SIG-M5 treated with dmso at 0.1 percent for 504 hours (cell line): ENCODE results near the gene ERBB4.
A peak's percentile ranks its signal among the peaks of the same experiment; 100 is the strongest.

ENCODE experiments used
- DNase-seq: peaks from one replicate; lab custom pipeline; 2025; ENCODE audit not compliant: unreplicated experiment; lab: John Stamatoyannopoulos, UW

Gene ERBB4

DNA sequence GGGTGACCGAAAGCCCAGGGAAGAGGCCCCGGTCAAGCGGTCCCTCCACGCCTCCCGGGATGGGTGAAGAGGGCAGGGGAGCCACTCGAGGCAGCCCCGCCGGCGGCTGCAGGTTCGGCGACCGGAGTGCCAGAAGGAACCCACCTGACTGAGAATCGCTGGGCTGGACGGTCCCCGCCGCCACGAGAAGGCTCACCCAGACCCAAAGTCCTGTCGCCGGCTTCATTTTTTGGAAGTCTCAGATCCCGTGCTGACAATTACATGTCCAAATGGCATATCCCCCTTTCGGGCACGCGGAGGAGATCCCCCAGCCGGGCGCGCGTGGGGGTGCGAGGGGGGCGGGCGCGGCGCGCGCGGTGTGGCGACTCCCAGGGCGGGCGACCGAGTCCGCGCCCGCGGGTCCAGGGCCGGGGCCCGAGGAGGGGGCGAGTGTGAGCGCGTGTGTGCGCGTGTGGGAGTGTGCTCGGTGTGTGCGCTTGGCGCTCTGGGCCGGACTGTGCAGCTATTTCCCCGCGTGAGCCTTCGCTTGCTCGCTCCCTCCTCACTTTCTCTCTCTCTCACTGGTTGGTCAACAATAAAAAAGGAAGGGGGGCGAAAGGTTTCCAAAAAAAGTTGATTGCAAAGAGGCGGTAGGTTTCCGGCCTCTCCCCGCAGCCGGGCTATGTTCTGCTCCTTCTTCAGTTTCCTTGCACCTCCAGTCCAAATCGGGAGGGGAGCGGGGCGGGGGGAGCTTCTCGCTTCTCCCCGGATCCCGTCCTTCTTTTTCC, at the start of gene ERBB4:
TSS of gene ERBB4 (minus strand) at position 498 of the 767 bp plus-strand sequence. CDS start at position 226, 272 bp downstream.
- DNase-seq, result no peak

DNA sequence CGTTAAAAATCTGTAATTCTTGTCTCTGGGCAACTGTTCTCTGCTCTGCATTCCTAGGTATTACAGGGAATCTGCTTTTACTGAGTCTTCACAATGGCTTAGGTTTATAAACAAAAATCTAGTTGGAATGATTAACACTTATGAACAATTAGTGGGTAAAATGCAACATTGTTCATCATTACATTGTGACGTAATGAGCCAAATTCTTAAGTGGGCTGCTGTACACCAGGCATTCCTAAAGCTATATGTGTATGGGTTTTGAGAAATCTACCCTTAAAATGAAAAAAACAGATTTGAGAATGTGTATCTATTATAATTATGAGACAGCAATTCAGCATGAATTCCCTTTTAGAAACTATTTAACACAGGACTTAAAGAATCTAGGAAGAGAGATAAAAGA, 41.5 kb upstream of the ERBB4 start:
- no peak for DNase-seq

DNA sequence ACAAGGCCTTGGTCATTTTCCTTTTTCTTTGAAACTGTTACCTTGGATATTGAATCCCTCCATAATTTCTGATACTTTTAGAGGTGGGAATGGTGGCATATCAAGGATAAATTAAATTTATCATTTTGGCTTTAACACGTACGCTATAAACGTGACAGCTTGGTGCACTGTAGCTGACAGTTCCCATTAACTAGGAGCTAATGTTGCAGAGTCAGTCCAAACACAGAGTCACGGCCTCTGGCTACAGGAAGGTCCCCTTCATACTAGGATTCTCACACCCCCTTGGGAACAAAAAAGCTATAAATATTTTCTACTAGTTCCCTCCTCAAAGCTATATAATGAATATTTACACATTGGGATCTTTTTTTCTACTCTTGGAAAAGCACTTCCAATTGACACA, 17.7 kb upstream of the ERBB4 start:
- no peak for DNase-seq

DNA sequence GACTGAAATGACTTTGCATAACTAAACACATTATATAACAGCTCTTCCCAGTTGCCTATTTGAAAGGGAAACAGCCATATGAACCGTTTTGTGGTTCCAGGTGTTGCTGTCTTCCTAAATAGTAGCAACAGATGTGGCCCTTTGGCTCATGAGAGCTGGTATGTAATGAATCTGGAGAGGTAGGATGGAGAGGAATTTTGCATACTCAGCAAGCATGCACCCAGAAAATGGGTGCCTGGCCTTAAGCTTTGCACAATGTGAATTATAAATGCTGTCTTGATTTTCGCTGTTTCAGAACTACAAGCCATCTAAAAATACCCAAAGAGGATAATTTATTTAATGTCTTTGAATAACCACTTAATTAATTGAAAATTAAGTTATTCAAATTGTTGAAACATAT, 15.6 kb upstream of the ERBB4 start:
- DNase-seq, result no peak

DNA sequence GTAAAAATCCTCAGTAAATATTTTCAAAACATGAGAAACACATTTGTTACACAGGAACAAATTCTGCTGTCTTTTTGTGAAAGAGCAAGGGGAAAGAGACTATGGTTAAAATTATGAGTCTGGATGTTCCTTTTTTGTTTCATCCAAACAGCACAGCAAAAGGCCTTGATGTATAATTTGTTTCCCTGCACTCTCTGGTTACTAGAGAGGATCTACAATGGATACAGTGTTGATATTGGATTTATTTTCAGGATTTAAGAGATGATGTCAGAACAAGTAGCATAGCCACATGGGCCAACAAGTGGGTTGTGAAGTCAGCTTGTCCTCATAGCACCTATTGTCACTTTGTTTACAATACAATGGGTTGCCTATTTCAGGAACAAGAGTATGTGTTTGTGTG, 11.3 kb upstream of the ERBB4 start:
- no peak for DNase-seq

DNA sequence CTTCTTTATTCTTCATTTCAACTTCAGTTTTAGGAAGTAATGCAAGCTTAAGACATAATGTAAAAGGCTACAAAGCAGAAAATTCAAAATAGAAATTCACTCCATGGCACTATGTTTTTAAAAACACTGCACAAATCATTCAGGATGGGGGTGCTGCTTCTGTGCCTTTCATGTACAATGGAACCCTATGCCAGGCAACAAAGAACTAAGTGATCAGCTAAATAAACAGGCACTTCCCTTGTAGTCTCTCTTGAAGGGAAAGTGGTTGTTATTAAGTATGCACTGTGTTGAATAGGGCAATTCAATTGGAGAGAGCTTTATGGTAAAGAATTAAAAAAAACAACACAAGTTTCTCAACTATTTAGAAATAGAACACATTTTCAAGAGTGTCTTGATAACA, 10.9 kb upstream of the ERBB4 start:
- no peak for DNase-seq

DNA sequence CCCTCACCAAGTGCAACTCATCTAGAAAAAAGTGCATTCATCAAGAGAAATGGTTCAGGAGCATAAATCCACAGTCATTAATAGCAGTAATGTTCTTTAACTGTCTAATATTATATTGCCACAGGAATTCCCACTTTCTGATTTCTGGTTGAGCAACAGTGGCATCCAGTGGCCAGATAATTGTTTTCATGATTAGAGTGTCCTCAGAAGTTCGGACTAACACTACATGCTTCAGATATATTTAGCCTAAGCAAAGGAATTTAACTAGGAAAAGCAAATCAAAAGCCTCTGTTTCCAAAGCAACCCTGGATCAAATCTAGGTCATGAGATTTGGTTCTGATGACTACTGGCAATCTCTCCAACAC, 9.8 kb upstream of the ERBB4 start:
- no peak for DNase-seq

DNA sequence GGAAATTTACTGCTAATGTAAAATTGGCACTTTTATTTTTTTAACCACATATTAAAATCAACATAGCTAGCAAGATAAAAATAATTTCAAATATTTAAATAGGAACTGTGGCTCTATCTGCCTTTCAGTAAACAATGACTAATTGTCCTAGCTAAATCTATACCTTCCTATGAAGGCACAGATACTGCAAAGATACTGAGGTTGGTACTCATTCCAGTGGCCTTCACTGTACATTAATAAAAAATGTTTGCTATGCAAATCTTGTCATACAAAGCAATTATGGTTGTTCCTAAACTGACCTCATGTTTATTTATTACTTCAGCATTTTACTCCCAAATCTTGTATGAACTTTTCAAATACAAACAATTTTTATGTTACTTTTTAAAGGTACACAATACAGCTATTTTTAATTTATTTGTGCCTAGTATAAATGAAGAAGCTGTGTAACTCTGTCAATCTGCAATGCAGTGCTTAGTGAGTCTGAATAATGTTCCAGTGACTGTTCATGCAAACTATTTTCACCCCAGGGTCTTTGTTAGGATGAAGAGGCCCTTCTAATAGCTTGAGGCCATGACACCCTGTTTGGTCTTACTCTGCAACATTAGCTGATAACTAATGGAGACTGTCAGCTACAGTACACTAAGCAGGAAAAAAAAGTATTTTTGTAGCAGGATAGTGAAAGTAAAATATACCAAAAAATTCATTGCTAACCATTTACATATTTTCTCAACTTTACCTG, 9.3 kb upstream of the ERBB4 start:
- no peak for DNase-seq

DNA sequence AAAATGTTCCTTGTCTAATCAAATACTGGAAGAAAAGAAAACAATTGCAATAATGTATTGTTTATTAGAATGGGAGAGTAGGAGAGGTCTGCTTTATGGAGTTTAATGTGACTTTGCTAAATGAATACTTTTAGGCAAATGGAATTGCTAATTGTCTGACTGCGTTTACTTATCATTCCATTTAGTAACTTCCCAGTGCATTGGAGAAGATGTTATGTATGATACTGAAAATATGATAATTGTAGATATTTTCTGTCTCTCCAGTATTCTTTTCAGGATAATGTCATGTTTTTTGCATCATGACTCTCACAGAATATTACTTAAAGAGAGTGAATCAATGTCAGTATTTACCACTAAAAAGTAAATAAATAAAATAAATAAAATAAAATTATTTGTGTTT, 8.1 kb upstream of the ERBB4 start:
- DNase-seq, result no peak

DNA sequence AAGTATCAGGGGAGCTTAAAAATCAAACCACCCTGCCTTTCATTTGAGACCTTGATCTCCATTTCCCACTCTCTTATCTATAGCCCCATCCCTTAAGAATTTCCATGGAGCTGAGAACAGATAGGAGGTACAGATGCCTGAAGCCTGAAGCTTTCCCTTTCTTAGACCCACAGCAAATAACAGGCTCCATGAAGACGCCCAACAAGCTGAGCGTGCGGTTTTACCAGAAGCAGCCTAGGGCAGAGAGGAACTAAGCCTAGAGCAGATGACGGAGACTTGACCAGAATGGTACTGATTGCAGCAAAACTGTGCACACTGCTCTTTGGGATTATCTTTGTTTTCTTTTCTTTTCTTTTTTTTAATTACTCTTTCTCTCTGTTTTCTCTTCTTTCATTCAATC, 1.7 kb upstream of the ERBB4 start:
- peak; percentile 9 for DNase-seq

DNA sequence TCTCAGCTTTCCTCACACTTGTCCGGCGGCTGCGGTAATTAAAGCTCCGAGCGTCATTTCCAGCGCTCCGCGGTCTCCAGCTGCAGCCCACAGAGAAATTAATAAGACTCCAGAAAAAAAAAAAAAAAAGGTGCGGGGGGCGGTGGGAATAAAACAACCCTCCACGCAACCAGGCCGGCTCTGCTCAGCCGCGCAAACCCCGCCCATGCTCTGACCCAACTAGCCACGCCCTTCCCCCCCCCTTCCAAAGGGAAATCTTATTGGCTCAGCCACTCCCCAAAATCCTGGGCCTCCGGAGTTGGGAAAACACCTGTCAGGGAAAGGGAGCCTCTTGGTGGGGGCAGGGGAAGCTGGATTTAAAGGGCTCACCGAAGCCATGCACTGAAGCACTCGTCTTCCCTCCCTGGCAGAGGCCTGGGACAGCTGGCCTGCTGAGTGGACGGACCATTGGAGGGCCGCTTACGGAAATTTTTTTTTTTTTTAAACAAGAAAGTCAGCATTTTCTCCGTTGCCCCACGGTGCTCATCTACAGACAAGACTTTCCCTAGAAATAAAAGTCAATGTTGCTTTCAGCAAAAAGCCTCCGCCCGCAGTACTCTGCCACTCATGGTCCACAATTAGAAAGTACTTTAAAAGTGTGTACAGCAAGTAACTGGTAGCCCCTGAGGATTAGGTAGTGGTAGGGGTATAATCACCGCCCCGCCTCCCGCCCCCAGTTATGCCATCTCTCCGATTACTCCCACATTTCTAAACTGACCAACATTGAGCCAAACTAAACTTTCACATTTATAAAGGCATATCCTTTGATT, 674 bp upstream of the ERBB4 start:
- DNase-seq, result no peak

DNA sequence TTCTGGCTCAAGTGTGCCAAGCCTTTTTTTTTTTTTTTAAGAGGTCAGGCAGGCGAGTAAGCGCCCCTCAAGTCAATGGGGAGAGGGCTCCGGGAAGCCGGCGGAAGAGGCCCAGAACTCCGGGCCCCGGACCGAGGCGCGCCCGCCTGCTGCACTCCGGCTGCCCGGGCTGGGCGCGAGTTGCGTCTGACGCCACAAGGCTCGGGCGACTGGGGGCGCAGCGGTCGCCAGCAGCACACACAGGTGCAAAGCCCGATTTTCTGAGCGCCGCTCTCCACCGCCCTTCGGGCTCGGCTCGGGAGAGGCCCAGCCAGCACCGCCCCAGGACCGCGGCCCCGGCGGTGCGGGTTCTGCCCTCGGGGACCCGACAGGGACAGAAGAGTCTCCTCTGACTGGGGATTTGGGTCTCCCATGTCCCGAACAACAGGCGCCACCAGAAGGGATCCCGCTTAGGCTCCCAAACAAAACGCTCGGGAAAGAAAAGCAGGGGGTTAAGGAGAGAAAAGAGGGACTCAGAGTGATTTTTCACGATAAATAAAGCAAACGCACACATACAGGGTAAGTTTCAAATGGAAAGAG, 787 bp downstream of the ERBB4 start:
- no peak for DNase-seq

DNA sequence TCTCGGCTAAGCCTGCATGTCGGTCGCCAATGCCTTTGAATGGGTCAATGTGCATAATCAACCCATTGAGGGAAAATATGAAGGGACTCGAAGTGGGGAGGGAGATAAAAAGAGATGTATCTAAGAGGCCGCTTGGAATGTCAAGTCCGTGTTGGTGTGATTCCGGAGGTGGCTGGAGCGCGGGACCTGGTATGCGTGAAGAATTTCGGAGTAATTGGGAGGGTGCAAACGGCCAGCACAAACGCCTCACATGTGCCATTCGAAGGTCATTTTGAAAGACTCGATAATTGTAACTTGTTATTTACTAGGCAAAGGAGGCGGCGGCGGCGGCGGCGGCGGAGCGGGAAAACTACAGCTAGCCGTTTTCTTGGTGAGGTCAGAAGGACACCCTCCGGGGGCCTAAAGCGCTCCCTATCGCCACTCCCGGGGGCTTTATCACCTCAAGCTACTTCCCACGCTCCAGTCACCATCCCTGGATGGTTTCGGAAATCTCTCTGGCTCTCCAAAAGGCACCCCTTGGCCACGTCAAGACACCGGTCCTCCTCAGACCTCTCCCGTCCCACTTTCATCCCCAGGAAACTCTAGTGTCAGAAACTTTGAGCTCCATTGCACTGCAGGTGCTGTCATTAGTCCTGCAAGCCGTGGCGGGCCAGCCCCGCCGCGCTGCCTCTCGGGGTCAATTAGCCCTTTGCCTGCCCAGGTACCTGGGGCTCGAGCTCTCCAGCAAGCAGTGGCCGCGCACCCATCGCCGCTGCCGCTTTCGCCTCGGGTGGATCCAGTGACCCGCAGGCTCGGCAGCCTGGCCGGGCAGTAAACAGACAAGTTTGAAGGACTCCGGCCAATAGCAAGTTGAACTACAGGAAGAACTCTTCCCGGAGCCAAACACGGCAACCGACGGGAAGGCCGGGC, 1.5 kb downstream of the ERBB4 start:
- no peak for DNase-seq

DNA sequence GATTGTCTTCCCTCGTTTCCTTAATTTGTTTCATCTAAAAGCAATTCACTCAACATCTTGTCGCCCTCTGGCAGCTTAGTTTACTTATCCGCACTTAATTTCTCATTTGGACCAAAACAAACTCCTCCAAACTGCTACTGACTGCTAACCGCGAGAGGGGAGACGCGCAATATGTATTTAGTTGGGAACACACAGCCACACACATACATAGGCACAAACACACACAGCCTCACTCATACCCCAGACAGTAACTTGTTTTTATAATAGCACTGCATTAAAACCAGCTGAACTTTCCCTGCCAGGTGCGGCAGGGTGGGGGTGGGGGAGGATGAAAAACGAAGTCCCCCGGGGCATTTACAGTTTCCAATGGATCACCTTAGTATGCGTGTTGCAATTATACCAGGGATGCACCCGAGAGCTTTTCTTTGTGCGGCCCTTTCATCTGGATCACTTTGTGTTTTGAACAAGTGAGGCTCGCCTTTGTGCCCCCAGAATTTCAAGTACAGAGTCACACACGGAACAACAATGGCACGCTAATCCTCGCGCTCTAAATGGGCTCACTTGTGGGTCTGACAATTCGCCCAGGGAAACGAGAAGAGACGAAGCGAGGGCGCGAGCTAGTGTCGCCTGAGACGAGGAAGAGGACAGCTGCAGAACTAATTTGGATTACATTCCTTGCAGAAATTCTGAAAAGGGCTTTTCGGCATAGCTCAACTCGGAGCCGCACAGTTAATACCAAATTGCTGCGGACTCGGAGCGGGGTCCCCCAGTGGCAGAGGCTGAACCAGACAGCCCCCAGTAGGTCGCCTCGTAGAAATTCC, 2.4 kb downstream of the ERBB4 start:
- no peak for DNase-seq

DNA sequence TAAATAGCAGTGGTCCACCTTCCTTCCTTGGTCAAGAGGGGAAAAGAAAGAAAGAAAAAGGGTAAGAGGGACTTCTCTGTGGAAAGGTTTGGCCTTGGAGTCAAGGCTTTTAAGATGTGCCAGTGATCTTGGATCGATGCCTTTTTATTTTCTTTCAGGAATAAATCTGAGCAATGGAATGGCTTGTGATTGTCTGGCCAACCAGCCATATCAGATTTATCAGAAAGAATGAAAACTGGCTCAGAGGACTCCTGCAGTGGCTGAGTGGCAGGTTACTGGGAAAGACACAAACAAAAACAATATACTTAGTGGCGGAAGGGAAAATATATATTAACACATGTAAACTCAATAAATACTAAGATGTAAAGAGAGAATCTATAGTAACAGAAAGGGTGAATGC, 4.3 kb downstream of the ERBB4 start:
- DNase-seq, result no peak

DNA sequence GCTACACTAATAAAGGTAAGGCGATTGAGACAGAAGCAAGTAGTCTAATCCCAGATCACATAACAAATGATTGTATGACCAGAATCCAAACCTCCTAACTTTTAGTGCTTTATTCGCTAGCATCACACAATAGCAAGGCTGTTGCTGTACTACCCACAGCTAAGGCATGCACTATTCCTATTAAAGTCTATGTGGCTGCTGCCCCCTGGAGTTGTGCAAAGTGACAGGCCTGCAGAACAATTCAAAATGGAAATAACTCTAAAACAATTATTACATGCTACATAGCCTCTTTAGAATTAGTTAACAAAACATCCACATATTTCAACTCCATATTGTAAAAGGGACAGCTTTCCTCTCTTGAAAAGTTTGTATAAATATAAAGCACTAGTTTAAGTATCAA, 6.0 kb downstream of the ERBB4 start:
- no peak for DNase-seq

DNA sequence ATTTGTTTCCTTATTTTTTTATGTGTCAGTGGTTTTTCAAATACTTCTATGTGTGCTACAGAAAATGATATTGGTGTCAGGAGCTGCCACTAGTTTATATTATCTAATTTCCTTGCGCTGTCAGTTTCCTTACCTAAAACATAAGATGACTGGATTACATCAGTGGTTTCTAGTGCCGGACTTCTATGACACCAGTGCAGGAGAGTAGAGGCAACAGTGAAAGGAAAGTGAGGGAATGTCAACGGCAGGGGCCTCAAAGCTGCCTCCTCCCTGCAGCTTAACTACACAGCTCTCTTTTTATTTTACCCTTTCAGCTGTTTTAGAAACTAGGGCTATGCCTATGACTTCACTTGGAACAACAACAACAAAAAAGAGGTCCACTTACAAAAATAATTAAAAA, 6.5 kb downstream of the ERBB4 start:
- DNase-seq, result no peak

DNA sequence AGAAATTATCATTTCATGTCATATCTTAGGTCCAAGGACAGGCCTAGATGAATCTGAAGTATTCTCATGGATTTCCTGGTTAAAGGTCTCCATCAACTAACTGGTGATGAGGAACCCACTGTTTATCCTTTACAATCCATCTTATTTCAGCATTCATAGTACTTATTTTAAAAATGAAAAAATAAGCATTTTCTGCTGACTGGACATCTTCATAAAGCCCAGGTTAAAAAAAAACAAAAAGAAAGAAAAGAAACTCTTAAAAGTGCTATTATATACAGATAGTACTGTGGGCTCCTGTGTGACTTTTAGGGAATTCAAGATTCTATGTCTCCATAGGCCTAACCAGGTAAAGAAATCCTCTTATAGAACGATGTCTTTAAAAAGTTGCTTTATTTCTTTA, 7.1 kb downstream of the ERBB4 start:
- no peak for DNase-seq

DNA sequence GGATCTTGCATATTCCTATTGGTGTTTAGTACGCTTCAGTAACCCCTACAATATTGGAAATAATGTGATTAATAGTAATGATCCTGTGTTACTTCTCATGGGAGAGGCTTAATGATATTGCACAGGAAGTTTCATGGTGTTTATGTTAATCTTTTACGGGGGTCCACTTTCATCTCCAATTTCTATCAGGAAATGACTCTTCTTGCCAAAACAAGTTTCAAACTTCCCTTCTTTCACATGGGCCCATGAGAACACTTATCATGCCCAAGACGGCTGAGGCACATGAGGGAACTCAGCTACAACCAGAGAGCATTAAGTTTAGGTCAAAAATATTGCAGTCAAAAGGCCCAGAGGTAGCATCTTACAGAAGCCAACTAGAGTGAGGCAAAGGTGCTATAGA, 7.6 kb downstream of the ERBB4 start:
- no peak for DNase-seq

DNA sequence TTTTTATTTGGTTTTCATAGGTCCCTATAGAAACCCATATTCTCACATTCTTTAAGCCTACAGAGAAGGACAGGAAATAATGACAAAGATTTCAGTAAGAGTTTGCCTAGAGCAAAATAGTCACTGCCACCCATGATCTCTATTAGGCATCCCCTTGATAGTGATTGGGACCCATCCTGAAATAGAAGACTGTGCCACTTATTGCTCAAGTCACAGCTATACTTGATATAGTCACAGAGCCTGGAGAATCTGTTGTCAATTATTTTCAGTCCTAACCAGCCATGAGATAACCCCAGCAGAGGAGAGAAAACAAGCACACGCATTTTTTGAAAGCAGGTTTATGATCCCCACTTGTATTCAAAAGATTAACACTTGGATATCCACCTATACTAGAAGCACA, 8.2 kb downstream of the ERBB4 start:
- no peak for DNase-seq
